Neuron (in vitro differentiated cells): ENCODE data around the gene SERBP1.

Experiments
- H2AFZ ChIP-seq: one replicate; pipeline ENCODE4 v1.6.1; 2013; ENCODE audit warnings: low read depth, mild to moderate bottlenecking, inconsistent platforms, low read length, moderate library complexity
- H3K27me3 ChIP-seq: one replicate; pipeline ENCODE4 v1.6.1; 2013; ENCODE audit warnings: low read length; ENCODE audit not compliant: insufficient read depth
- H3K36me3 ChIP-seq: one replicate; pipeline ENCODE4 v1.6.1; 2013; ENCODE audit warnings: low read length; ENCODE audit not compliant: insufficient read depth
- H3K4me1 ChIP-seq: one replicate; pipeline ENCODE4 v1.6.1; 2013; ENCODE audit warnings: low read length; ENCODE audit not compliant: insufficient read depth
- H3K4me3 ChIP-seq: 2 replicates; pipeline ENCODE4 v1.5.1; 2013; ENCODE audit warnings: mild to moderate bottlenecking, low read length, moderate library complexity
- H3K9me3 ChIP-seq: one replicate; pipeline ENCODE4 v1.6.1; 2013; ENCODE audit warnings: low read length

The SERBP1 gene

GRCh38 chr1:67390041-67390887 is 39.9 kb downstream of the SERBP1 start:
- Histone ChIP-seq H3K9me3 (no peaks in the 10 kb centered on the region), H2AFZ (no peak overlapping the region), H3K27me3 (no peaks in the 10 kb centered on the region), H3K4me1 (no peaks in the 10 kb centered on the region), H3K36me3 (no peaks in the 10 kb centered on the region), H3K4me3 (no peak overlapping the region)

- no peaks in the 10 kb centered on the region for H3K4me1 ChIP-seq
- H2AFZ ChIP-seq, result no peak overlapping the region
- H3K27me3 ChIP-seq, result no peaks in the 10 kb centered on the region
- H3K36me3 ChIP-seq, result no peaks in the 10 kb centered on the region
- H3K4me3 ChIP-seq, result no peak overlapping the region
- peaks cover 2% of the 10 kb centered on the region for H3K9me3 ChIP-seq
Observed at GRCh38 chr1:67383999-67384638, 46.1 kb downstream of the SERBP1 start.

- no peaks in the 10 kb centered on the region for H3K4me1 ChIP-seq
- H3K9me3 ChIP-seq, result peaks cover 2% of the 10 kb centered on the region
- H2AFZ ChIP-seq, result no peak overlapping the region
- no peaks in the 10 kb centered on the region for H3K27me3 ChIP-seq
- H3K36me3 ChIP-seq, result no peaks in the 10 kb centered on the region
- H3K4me3 ChIP-seq, result no peak overlapping the region
Observed at GRCh38 chr1:67382292-67382691, 47.9 kb downstream of the SERBP1 start.

GRCh38 chr1:67381154-67381553 is 49.0 kb downstream of the SERBP1 start:
- peaks cover 2% of the 10 kb centered on the region for H3K9me3 ChIP-seq
- H3K4me1 ChIP-seq, result no peaks in the 10 kb centered on the region
- no peaks in the 10 kb centered on the region for H3K36me3 ChIP-seq
- no peak overlapping the region for H2AFZ ChIP-seq
- no peak overlapping the region for H3K4me3 ChIP-seq
- H3K27me3 ChIP-seq, result no peaks in the 10 kb centered on the region

GRCh38 chr1:67377253-67377652 is 52.9 kb downstream of the SERBP1 start:
- no peak overlapping the region for H2AFZ ChIP-seq
- H3K4me1 ChIP-seq, result no peaks in the 10 kb centered on the region
- no peaks in the 10 kb centered on the region for H3K27me3 ChIP-seq
- no peaks in the 10 kb centered on the region for H3K9me3 ChIP-seq
- no peak overlapping the region for H3K4me3 ChIP-seq
- no peaks in the 10 kb centered on the region for H3K36me3 ChIP-seq

- Histone ChIP-seq H3K4me1 (peaks cover 3% of the 10 kb centered on the region), H3K27me3 (no peaks in the 10 kb centered on the region), H2AFZ (no peak overlapping the region), H3K4me3 (no peak overlapping the region), H3K9me3 (no peaks in the 10 kb centered on the region), H3K36me3 (no peaks in the 10 kb centered on the region)
Observed at GRCh38 chr1:67376381-67376780, 53.8 kb downstream of the SERBP1 start.

- Histone ChIP-seq H3K36me3 (no peaks in the 10 kb centered on the region), H3K9me3 (no peaks in the 10 kb centered on the region), H3K4me1 (peaks cover 7% of the 10 kb centered on the region), H2AFZ (no peak overlapping the region), H3K27me3 (no peaks in the 10 kb centered on the region), H3K4me3 (no peak overlapping the region)
Observed at GRCh38 chr1:67372898-67373297, 57.3 kb downstream of the SERBP1 start.

GRCh38 chr1:67372136-67372535 is 58.1 kb downstream of the SERBP1 start:
- Histone ChIP-seq H3K4me3 (no peak overlapping the region), H3K9me3 (no peaks in the 10 kb centered on the region), H3K36me3 (no peaks in the 10 kb centered on the region), H3K4me1 (peaks cover 7% of the 10 kb centered on the region), H2AFZ (no peak overlapping the region), H3K27me3 (no peaks in the 10 kb centered on the region)

- H3K4me3 ChIP-seq, result no peak overlapping the region
- H3K4me1 ChIP-seq, result peaks cover 7% of the 10 kb centered on the region
- no peaks in the 10 kb centered on the region for H3K27me3 ChIP-seq
- no peaks in the 10 kb centered on the region for H3K9me3 ChIP-seq
- no peaks in the 10 kb centered on the region for H3K36me3 ChIP-seq
- H2AFZ ChIP-seq, result no peak overlapping the region
Observed at GRCh38 chr1:67371681-67372080, 58.5 kb downstream of the SERBP1 start.

- Histone ChIP-seq H3K4me3 (no peak overlapping the region), H2AFZ (no peak overlapping the region), H3K9me3 (no peaks in the 10 kb centered on the region), H3K36me3 (no peaks in the 10 kb centered on the region), H3K4me1 (peaks cover 7% of the 10 kb centered on the region), H3K27me3 (no peaks in the 10 kb centered on the region)
Observed at GRCh38 chr1:67371043-67371442, 59.2 kb downstream of the SERBP1 start.

- no peak overlapping the region for H2AFZ ChIP-seq
- H3K36me3 ChIP-seq, result no peaks in the 10 kb centered on the region
- H3K4me1 ChIP-seq, result peaks cover 7% of the 10 kb centered on the region
- no peaks in the 10 kb centered on the region for H3K27me3 ChIP-seq
- no peaks in the 10 kb centered on the region for H3K9me3 ChIP-seq
- H3K4me3 ChIP-seq, result no peak overlapping the region
Observed at GRCh38 chr1:67368046-67368514, 62.1 kb downstream of the SERBP1 start.

GRCh38 chr1:67367370-67368045 is 62.7 kb downstream of the SERBP1 start:
- H3K4me3 ChIP-seq, result no peak overlapping the region
- no peaks in the 10 kb centered on the region for H3K9me3 ChIP-seq
- peaks cover 7% of the 10 kb centered on the region for H3K4me1 ChIP-seq
- H2AFZ ChIP-seq, result no peak overlapping the region
- no peaks in the 10 kb centered on the region for H3K36me3 ChIP-seq
- no peaks in the 10 kb centered on the region for H3K27me3 ChIP-seq

- Histone ChIP-seq H3K4me3 (no peak overlapping the region), H3K9me3 (no peaks in the 10 kb centered on the region), H3K4me1 (no peaks in the 10 kb centered on the region), H3K27me3 (no peaks in the 10 kb centered on the region), H2AFZ (no peak overlapping the region), H3K36me3 (no peaks in the 10 kb centered on the region)
Observed at GRCh38 chr1:67361641-67362040, 68.6 kb downstream of the SERBP1 start.
